Endothelial cell of umbilical vein (primary cell): ENCODE results near the gene LENEP. TPM values are rescaled to one million over a fixed set of nuclear protein-coding genes. Genes with fewer than 3 reads are reported as not detected.

Experiments
- BruUV-seq: library from RNA; stranded (reverse); fragments of 400-500 nt; replicated peaks from 2 replicates; lab custom pipeline; 2021; lab: Mats Ljungman, UMichigan
- CTCF ChIA-PET: fragments of 300-600, 350-600 bp; sonication (Branson Sonifier 250); formaldehyde crosslinking; loops from one replicate; lab custom pipeline; 2021; ENCODE audit warnings: antibody characterized with exemption, inconsistent platforms; lab: Charles Lee
- POLR2A ChIA-PET: fragments of 300-600, 350-600 bp; sonication (Branson Sonifier 250); formaldehyde crosslinking; loops from one replicate; lab custom pipeline; 2021; ENCODE audit warnings: antibody characterized with exemption, inconsistent platforms; lab: Charles Lee
- DNase-seq: peaks from one replicate; pipeline ENCODE4 v3.0.0-alpha.2; 2011; ENCODE audit warnings: low read depth, low spot score
- FAIRE-seq: peaks from 2 replicates; lab custom pipeline; 2011; peaks lifted over from hg19 to GRCh38; lab: Jason Lieb, UNC
- H2AFZ ChIP-seq: 2 replicates; pipeline ENCODE4 v1.6.0; 2012; ENCODE audit warnings: low read depth, low read length, control low read depth, inconsistent platforms
- H3K27ac ChIP-seq: 2 replicates; pipeline ENCODE4 v1.5.1; 2011; ENCODE audit warnings: low read depth, mild to moderate bottlenecking, control low read depth, low read length, moderate library complexity; ENCODE audit not compliant: insufficient read depth
- H3K27me3 ChIP-seq, 2 experiments: 2 replicates each; pipeline versions ENCODE4 v1.6.0 to v1.6.1; 2011; ENCODE audit warnings: low read length in 2 of 2, mixed read lengths in 1 of 2; ENCODE audit not compliant: control insufficient read depth in 2 of 2, insufficient read depth in 2 of 2
- H3K36me3 ChIP-seq, 2 experiments: 2 replicates in 1 of 2; 3 replicates in 1 of 2; pipeline ENCODE4 v1.5.1; 2011; ENCODE audit warnings: low read length in 2 of 2, mild to moderate bottlenecking in 1 of 2, moderate library complexity in 1 of 2; ENCODE audit not compliant: control insufficient read depth in 2 of 2, insufficient read depth in 2 of 2; ENCODE audit errors: extremely low read depth in 1 of 2
- H3K4me1 ChIP-seq: 3 replicates; pipeline ENCODE4 v1.5.1; 2011; ENCODE audit warnings: mild to moderate bottlenecking, low read length; ENCODE audit not compliant: control insufficient read depth, insufficient read depth; ENCODE audit errors: extremely low read depth
- H3K4me2 ChIP-seq: 2 replicates; pipeline ENCODE4 v1.6.1; 2011; ENCODE audit warnings: low read length, control low read depth, mixed read lengths; ENCODE audit not compliant: insufficient read depth
- H3K4me3 ChIP-seq, 3 experiments: fragments of 200-600 bp in 1 of 3; sonication (generic), shearing (Covaris generic) in 1 of 3; replicated peaks in 1 of 3; 2 replicates each; pipeline ENCODE4 v1.5.1; 2011 to 2016; ENCODE audit warnings: control low read depth in 3 of 3, low read length in 3 of 3, mild to moderate bottlenecking in 2 of 3, inconsistent platforms in 1 of 3, low read depth in 1 of 3, moderate library complexity in 1 of 3; ENCODE audit not compliant: insufficient read depth in 1 of 3
- H3K79me2 ChIP-seq: 2 replicates; pipeline ENCODE4 v1.6.0; 2012; ENCODE audit warnings: low read length, inconsistent platforms; ENCODE audit not compliant: control insufficient read depth, insufficient read depth
- H3K9ac ChIP-seq: replicated peaks from 2 replicates; pipeline ENCODE3; 2011; ENCODE audit warnings: low read length, control low read depth; ENCODE audit not compliant: insufficient read depth; ENCODE audit errors: extremely low read depth
- H3K9me1 ChIP-seq: replicated peaks from 3 replicates; pipeline ENCODE4 v1.6.0; 2011; ENCODE audit warnings: mild to moderate bottlenecking, low read length; ENCODE audit not compliant: control insufficient read depth, insufficient read depth; ENCODE audit errors: extremely low read depth
- H3K9me3 ChIP-seq: replicated peaks from 2 replicates; pipeline ENCODE4 v1.5.1; 2012; ENCODE audit warnings: low read length, inconsistent platforms; ENCODE audit not compliant: control insufficient read depth, insufficient read depth
- H4K20me1 ChIP-seq: replicated peaks from 2 replicates; pipeline ENCODE3; 2011; ENCODE audit warnings: mild to moderate bottlenecking, low read length; ENCODE audit not compliant: control insufficient read depth, insufficient read depth; ENCODE audit errors: extremely low read depth
- EZH2 ChIP-seq: IDR thresholded peaks from 2 replicates; pipeline ENCODE4 v1.6.1; 2012; ENCODE audit warnings: borderline replicate concordance, low read depth, mild to moderate bottlenecking, moderate library complexity, low read length, inconsistent platforms; ENCODE audit not compliant: severe bottlenecking
- FOS ChIP-seq: IDR thresholded peaks from 2 replicates; pipeline ENCODE4 v1.6.1; 2011; ENCODE audit warnings: mild to moderate bottlenecking, low read length, moderate library complexity, borderline replicate concordance; ENCODE audit not compliant: insufficient read depth
- GATA2 ChIP-seq: IDR thresholded peaks from 2 replicates; pipeline ENCODE4 v1.7.0; 2011; ENCODE audit warnings: low read depth, mild to moderate bottlenecking, moderate library complexity, mixed read lengths, low read length; ENCODE audit not compliant: insufficient read length, insufficient read depth
- JUN ChIP-seq: IDR thresholded peaks from 2 replicates; pipeline ENCODE4 v1.6.1; 2011; ENCODE audit warnings: borderline replicate concordance, low read depth; ENCODE audit not compliant: insufficient read length, insufficient read depth
- MYC ChIP-seq: IDR thresholded peaks from one replicate; pipeline ENCODE4 v1.6.1; 2011; ENCODE audit warnings: mild to moderate bottlenecking, low read depth, low read length
- POLR2A ChIP-seq: IDR thresholded peaks from 2 replicates; pipeline ENCODE4 v1.6.1; 2012; ENCODE audit warnings: low read depth, mild to moderate bottlenecking, control low read depth, low read length
- POLR2AphosphoS5 ChIP-seq: IDR thresholded peaks from 2 replicates; pipeline ENCODE4 v1.6.1; 2012; ENCODE audit warnings: low read depth, mild to moderate bottlenecking, control low read depth, low read length, moderate library complexity; ENCODE audit not compliant: insufficient read depth
- dilution Hi-C: fragments of 300-500 bp; cut with MboI; formaldehyde crosslinking; loops from one replicate; pipeline ENCODE4 v1.15.0; 2019; ENCODE audit warnings: low sequenced_read_pairs; ENCODE audit not compliant: extremely low pct_ligation_motif_present
- intact Hi-C: fragments of 100-400 bp; cut with micrococcal nuclease; formaldehyde crosslinking; loops from one replicate; pipeline ENCODE4 v1.10.0; 2022
- polyA plus RNA-seq, 4 experiments: library from polyadenylated mRNA; depleted of rRNA in 3 of 4; stranded (reverse) in 3 of 4; unstranded in 1 of 4; fragments of >200 nt; gene quantifications; 2 replicates each; pipeline versions ENCODE4 v1.2.1 to v1.2.3, GENCODE V29; 2011 to 2012; ENCODE audit warnings: missing spikeins in 1 of 4
- total RNA-seq: library from RNA; stranded (reverse); gene quantifications from 2 replicates; pipeline ENCODE4 v1.2.3, GENCODE V29; 2021
- TF ChIP-seq, protein P1 (sequence below): IDR thresholded peaks from 2 replicates; pipeline ENCODE4 v1.6.1; 2011; ENCODE audit not compliant: insufficient read depth, insufficient read length
- TF ChIP-seq, protein P2 (sequence below), 2 donors: IDR thresholded peaks; 1 replicate in 1 of 2; 2 replicates in 1 of 2; pipeline ENCODE4 v1.5.1; 2011; ENCODE audit warnings: low read length in 2 of 2, mild to moderate bottlenecking in 2 of 2, moderate library complexity in 2 of 2, control low read depth in 1 of 2, inconsistent platforms in 1 of 2, low read depth in 1 of 2; ENCODE audit not compliant: insufficient read depth in 1 of 2; ENCODE audit errors: extremely low read depth in 1 of 2

The LENEP gene
- total and polyA plus RNA-seq, 2 donors (not counting 3 experiments of a cell fraction or from before 2014, with no cell fraction given): 0.64 TPM; not detected in 1

DNA sequence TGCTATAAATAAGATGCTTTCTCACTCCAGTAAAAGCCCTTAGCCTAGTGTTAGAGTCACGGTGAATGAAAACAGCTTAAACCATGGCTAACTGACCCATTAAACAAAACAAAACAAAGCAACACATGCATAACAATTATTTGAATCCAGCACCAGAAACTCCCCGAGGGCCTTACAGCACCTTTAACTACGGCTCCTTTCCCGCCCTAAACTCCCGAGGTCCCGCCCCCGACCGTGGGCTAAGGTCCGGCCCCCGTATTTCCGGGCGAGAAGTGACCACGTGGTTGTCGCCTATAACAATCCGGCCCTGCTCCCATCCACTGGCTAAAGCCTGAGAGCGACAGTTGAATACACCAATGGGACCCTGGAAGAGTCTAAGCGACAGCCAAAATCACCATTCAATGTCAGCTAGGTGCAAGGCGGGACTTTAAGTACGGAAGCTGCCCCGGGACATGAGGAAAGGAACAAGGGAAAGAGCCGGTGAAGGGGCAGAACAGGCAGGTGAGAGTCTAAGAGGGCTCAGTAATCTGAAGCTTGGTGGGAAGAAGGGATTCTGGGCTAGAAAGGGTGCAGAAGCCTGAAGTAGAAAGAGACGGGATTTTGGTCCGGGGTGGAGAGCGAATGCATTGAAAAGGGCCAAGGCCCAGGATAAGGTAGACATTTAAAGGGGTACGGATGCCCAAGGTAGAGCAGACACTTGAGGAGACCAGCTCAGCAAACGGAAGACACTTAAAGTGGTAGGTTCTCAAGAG, 10.3 kb upstream of the LENEP start, which contains the start of gene FLAD1:
TSS of gene FLAD1 (plus strand) at position 448 of the 752 bp plus-strand sequence. CDS start 351 bp downstream, outside the sequence.
- CTCF ChIA-PET: interaction anchor here (0.6 to 1.8 kb wide), 13 partner anchors 9 to 88 kb away, joined by 3 to 8 read pairs (median 4); partner anchors contain the start of genes ADAM15, CKS1B, LENEP and PBXIP1
- Histone ChIP-seq H3K9me3 (no peaks in the 10 kb centered on the region), H3K4me2 (peak within 1 kb of the TSS; percentile 88), H3K9me1 (no peaks in the 10 kb centered on the region), H2AFZ (peak within 1 kb of the TSS; percentile 61), H3K27me3 (no peaks in the 10 kb centered on the region), H3K9ac (peak within 1 kb of the TSS; percentile 79), H3K79me2 (peaks cover 23% of the 10 kb centered on the region), H3K27ac (peak within 1 kb of the TSS; percentile 39), H3K4me3 (peak within 1 kb of the TSS; percentile 67 to 98 (median 92)), H4K20me1 (no peaks in the 10 kb centered on the region), H3K4me1 (peaks cover 11% of the 10 kb centered on the region), H3K36me3 (peaks cover 0 to 6% of the 10 kb centered on the region in 2 experiments)
- no peak for TF ChIP-seq FOS
- TF ChIP-seq MYC: no peak
- no peak for TF ChIP-seq EZH2
- TF ChIP-seq, protein P1, sequence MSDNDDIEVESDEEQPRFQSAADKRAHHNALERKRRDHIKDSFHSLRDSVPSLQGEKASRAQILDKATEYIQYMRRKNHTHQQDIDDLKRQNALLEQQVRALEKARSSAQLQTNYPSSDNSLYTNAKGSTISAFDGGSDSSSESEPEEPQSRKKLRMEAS: peak; percentile 98
- TF ChIP-seq, protein P2, sequence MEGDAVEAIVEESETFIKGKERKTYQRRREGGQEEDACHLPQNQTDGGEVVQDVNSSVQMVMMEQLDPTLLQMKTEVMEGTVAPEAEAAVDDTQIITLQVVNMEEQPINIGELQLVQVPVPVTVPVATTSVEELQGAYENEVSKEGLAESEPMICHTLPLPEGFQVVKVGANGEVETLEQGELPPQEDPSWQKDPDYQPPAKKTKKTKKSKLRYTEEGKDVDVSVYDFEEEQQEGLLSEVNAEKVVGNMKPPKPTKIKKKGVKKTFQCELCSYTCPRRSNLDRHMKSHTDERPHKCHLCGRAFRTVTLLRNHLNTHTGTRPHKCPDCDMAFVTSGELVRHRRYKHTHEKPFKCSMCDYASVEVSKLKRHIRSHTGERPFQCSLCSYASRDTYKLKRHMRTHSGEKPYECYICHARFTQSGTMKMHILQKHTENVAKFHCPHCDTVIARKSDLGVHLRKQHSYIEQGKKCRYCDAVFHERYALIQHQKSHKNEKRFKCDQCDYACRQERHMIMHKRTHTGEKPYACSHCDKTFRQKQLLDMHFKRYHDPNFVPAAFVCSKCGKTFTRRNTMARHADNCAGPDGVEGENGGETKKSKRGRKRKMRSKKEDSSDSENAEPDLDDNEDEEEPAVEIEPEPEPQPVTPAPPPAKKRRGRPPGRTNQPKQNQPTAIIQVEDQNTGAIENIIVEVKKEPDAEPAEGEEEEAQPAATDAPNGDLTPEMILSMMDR (IDR thresholded peaks at IDR 0.05; ENCODE audit: extremely low read depth in 1 of 2, insufficient read depth in 1 of 2, low read depth in 1 of 2, low read length in 2 of 2): no peak
- TF ChIP-seq GATA2: no peak
- no peak for TF ChIP-seq JUN
- peak; percentile 47 for TF ChIP-seq POLR2AphosphoS5
- TF ChIP-seq POLR2A: peak; percentile 56
- FAIRE-seq: peak; percentile 97
- BruUV-seq: no TSS peak
- POLR2A ChIA-PET: interaction anchor here (1.4 kb wide), 1 partner anchor 9 kb away, joined by 4 read pairs; no protein-coding TSS in a partner anchor
- intact Hi-C loops: loop anchor here (1.0 kb wide), 2 partner anchors 9 to 21 kb away; partner anchors contain the start of gene CKS1B
- DNase-seq: peak; percentile 100
- dilution Hi-C loops: no loop called here
